HEK293T (cell line): ENCODE measurements around the gene ATP8A2.

Experiments used
- L3MBTL2 ChIP-seq: fragments of 450-650 bp; conservative IDR thresholded peaks from 2 replicates; pipeline ENCODE4 v1.6.1; 2016; ENCODE audit warnings: mild to moderate bottlenecking
- SP1 ChIP-seq: fragments of 450-650 bp; IDR thresholded peaks from 2 replicates; pipeline ENCODE4 v1.6.1; 2017

GRCh38 chr13:25800523-25800922, 428.7 kb downstream of the ATP8A2 start:
- no peak for TF ChIP-seq L3MBTL2
- no peak for TF ChIP-seq SP1
